Activated T-cell treated with anti-CD3 and anti-CD28 coated beads, Interleukin-2, amount 50 U/mL, for 4 hours (primary cell): ENCODE data around the gene EZH2. TPM values are rescaled to one million over a fixed set of nuclear protein-coding genes. Genes with fewer than 3 reads are reported as not detected.
A peak's percentile ranks its signal among the peaks of the same experiment; 100 is the strongest.

Experiments
- ATAC-seq, 2 donors: fragments of 200-7000 bp; cut with Tn5 transposase; one replicate each; pipeline ENCODE4 v1.10.0; 2021
- DNase-seq: peaks from one replicate; pipeline ENCODE4 v3.0.0-alpha.2; 2020
- H3K27me3 Mint-ChIP-seq: one replicate; pipeline ENCODE4 v1.8.0; 2021; ENCODE audit warnings: low read depth, mixed read lengths
- H3K36me3 Mint-ChIP-seq: one replicate; pipeline ENCODE4 v1.8.0; 2022; ENCODE audit warnings: mixed read lengths; ENCODE audit not compliant: insufficient read depth
- H3K4me1 Mint-ChIP-seq: one replicate; pipeline ENCODE4 v1.8.0; 2021; ENCODE audit warnings: low read depth, mixed read lengths
- H3K4me3 Mint-ChIP-seq: one replicate; pipeline ENCODE4 v1.8.0; 2021; ENCODE audit warnings: mild to moderate bottlenecking, moderate library complexity, mixed read lengths
- H3K9me3 Mint-ChIP-seq: one replicate; pipeline ENCODE4 v1.8.0; 2021; ENCODE audit warnings: mixed read lengths
- total RNA-seq, 3 donors: library from RNA; stranded (reverse); gene quantifications; one replicate each; pipeline ENCODE4 v1.2.1, GENCODE V29; 2021

The EZH2 gene
- 100 to 1,000 TPM; 114 to 137 (median 123) TPM for total RNA-seq

- H3K27me3 Mint-ChIP-seq = no peaks in the 10 kb centered on the region
- no peak for DNase-seq
- H3K36me3 Mint-ChIP-seq = peaks cover 1% of the 10 kb centered on the region
- peak within 1 kb of the TSS; percentile 97 for H3K4me3 Mint-ChIP-seq
- peaks cover 16% of the 10 kb centered on the region for H3K4me1 Mint-ChIP-seq
- no peaks in the 10 kb centered on the region for H3K9me3 Mint-ChIP-seq
- peak; percentile 27 to 33 for ATAC-seq
Measured at GRCh38 chr7:148884049-148884298, at the start of gene EZH2. Gene EZH2 (minus strand): TSS chr7:148884291. CDS start chr7:148847298, 36,993 bp downstream.

- DNase-seq = no peak
- Mint-ChIP-seq H3K9me3 (no peaks in the 10 kb centered on the region), H3K4me3 (no peak overlapping the region), H3K27me3 (no peaks in the 10 kb centered on the region), H3K36me3 (peaks cover 4% of the 10 kb centered on the region), H3K4me1 (peaks cover 22% of the 10 kb centered on the region)
- ATAC-seq = no peak
Measured at GRCh38 chr7:148931470-148931869, 47.4 kb upstream of the EZH2 start.

GRCh38 chr7:148930335-148930734 is 46.2 kb upstream of the EZH2 start:
- no peak for DNase-seq
- peaks cover 4% of the 10 kb centered on the region for H3K36me3 Mint-ChIP-seq
- H3K4me1 Mint-ChIP-seq = peaks cover 31% of the 10 kb centered on the region
- no peaks in the 10 kb centered on the region for H3K27me3 Mint-ChIP-seq
- no peaks in the 10 kb centered on the region for H3K9me3 Mint-ChIP-seq
- no peak overlapping the region for H3K4me3 Mint-ChIP-seq
- no peak for ATAC-seq

- Mint-ChIP-seq H3K27me3 (no peaks in the 10 kb centered on the region), H3K9me3 (no peaks in the 10 kb centered on the region), H3K4me1 (peaks cover 36% of the 10 kb centered on the region), H3K4me3 (no peak overlapping the region), H3K36me3 (peaks cover 4% of the 10 kb centered on the region)
- DNase-seq (no peak), ATAC-seq (no peak)
Measured at GRCh38 chr7:148929176-148929575, 45.1 kb upstream of the EZH2 start.

GRCh38 chr7:148927123-148928045 is 43.3 kb upstream of the EZH2 start:
- H3K36me3 Mint-ChIP-seq = peaks cover 2% of the 10 kb centered on the region
- DNase-seq (no peak), ATAC-seq (peak in 1 of 2 donors; percentile 16)
- no peaks in the 10 kb centered on the region for H3K9me3 Mint-ChIP-seq
- H3K4me3 Mint-ChIP-seq = no peak overlapping the region
- H3K4me1 Mint-ChIP-seq = peaks cover 40% of the 10 kb centered on the region
- no peaks in the 10 kb centered on the region for H3K27me3 Mint-ChIP-seq

GRCh38 chr7:148925836-148926235 is 41.7 kb upstream of the EZH2 start:
- peaks cover 46% of the 10 kb centered on the region for H3K4me1 Mint-ChIP-seq
- no peak for ATAC-seq
- H3K9me3 Mint-ChIP-seq = no peaks in the 10 kb centered on the region
- no peak for DNase-seq
- H3K27me3 Mint-ChIP-seq = no peaks in the 10 kb centered on the region
- no peak overlapping the region for H3K4me3 Mint-ChIP-seq
- H3K36me3 Mint-ChIP-seq = peaks cover 2% of the 10 kb centered on the region

- no peak overlapping the region for H3K4me3 Mint-ChIP-seq
Measured at GRCh38 chr7:148924011-148924410, 39.9 kb upstream of the EZH2 start.

GRCh38 chr7:148921806-148922205 is 37.7 kb upstream of the EZH2 start:
- Mint-ChIP-seq H3K4me3 (no peak overlapping the region), H3K9me3 (no peaks in the 10 kb centered on the region), H3K27me3 (no peaks in the 10 kb centered on the region), H3K36me3 (no peaks in the 10 kb centered on the region), H3K4me1 (peaks cover 41% of the 10 kb centered on the region)
- DNase-seq (no peak), ATAC-seq (no peak)

More at GRCh38 chr7:148924011-148924410, 39.9 kb upstream of the EZH2 start:
- ATAC-seq (no peak), DNase-seq (no peak)
- H3K27me3 Mint-ChIP-seq = no peaks in the 10 kb centered on the region
- H3K9me3 Mint-ChIP-seq = no peaks in the 10 kb centered on the region
- peaks cover under 1% of the 10 kb centered on the region for H3K36me3 Mint-ChIP-seq
- H3K4me1 Mint-ChIP-seq = peaks cover 50% of the 10 kb centered on the region

GRCh38 chr7:148921189-148921588 is 37.1 kb upstream of the EZH2 start:
- ATAC-seq (peak; percentile 28 to 61), DNase-seq (no peak)
- Mint-ChIP-seq H3K4me3 (no peak overlapping the region), H3K9me3 (no peaks in the 10 kb centered on the region), H3K27me3 (no peaks in the 10 kb centered on the region), H3K4me1 (peaks cover 41% of the 10 kb centered on the region), H3K36me3 (no peaks in the 10 kb centered on the region)

- no peak overlapping the region for H3K4me3 Mint-ChIP-seq
- no peaks in the 10 kb centered on the region for H3K9me3 Mint-ChIP-seq
- DNase-seq (no peak), ATAC-seq (peak in 1 of 2 donors; percentile 33)
- peaks cover 43% of the 10 kb centered on the region for H3K4me1 Mint-ChIP-seq
- H3K36me3 Mint-ChIP-seq = no peaks in the 10 kb centered on the region
- H3K27me3 Mint-ChIP-seq = no peaks in the 10 kb centered on the region
Measured at GRCh38 chr7:148919859-148920258, 35.8 kb upstream of the EZH2 start.

- no peak for ATAC-seq
- no peaks in the 10 kb centered on the region for H3K36me3 Mint-ChIP-seq
- no peak for DNase-seq
- H3K4me3 Mint-ChIP-seq = no peak overlapping the region
- no peaks in the 10 kb centered on the region for H3K9me3 Mint-ChIP-seq
- H3K27me3 Mint-ChIP-seq = no peaks in the 10 kb centered on the region
- peaks cover 53% of the 10 kb centered on the region for H3K4me1 Mint-ChIP-seq
Measured at GRCh38 chr7:148918058-148918596, 34.0 kb upstream of the EZH2 start.

- Mint-ChIP-seq H3K36me3 (no peaks in the 10 kb centered on the region), H3K4me1 (peaks cover 65% of the 10 kb centered on the region), H3K9me3 (no peaks in the 10 kb centered on the region), H3K4me3 (no peak overlapping the region), H3K27me3 (no peaks in the 10 kb centered on the region)
- no peak for DNase-seq
- ATAC-seq = no peak
Measured at GRCh38 chr7:148916186-148916585, 32.1 kb upstream of the EZH2 start.

GRCh38 chr7:148915211-148915610 is 31.1 kb upstream of the EZH2 start:
- H3K36me3 Mint-ChIP-seq = no peaks in the 10 kb centered on the region
- peak; percentile 23 for DNase-seq
- H3K4me3 Mint-ChIP-seq = peak overlapping the region; percentile 65

GRCh38 chr7:148914208-148914777 is 30.2 kb upstream of the EZH2 start:
- peak; percentile 58 to 69 for ATAC-seq
- DNase-seq = peak; percentile 36
- H3K4me1 Mint-ChIP-seq = peaks cover 68% of the 10 kb centered on the region
- no peaks in the 10 kb centered on the region for H3K9me3 Mint-ChIP-seq
- no peaks in the 10 kb centered on the region for H3K36me3 Mint-ChIP-seq
- peak overlapping the region; percentile 65 for H3K4me3 Mint-ChIP-seq
- no peaks in the 10 kb centered on the region for H3K27me3 Mint-ChIP-seq

More at GRCh38 chr7:148915211-148915610, 31.1 kb upstream of the EZH2 start:
- Mint-ChIP-seq H3K9me3 (no peaks in the 10 kb centered on the region), H3K4me1 (peaks cover 66% of the 10 kb centered on the region), H3K27me3 (no peaks in the 10 kb centered on the region)
- no peak for ATAC-seq
